ENCODE results near the gene NPHP4.

NPHP4 gene

GRCh38 chr1:6003568-6004411 is 11.6 kb upstream of the NPHP4 start:
- DNase-seq (ENCODE audit: low spot score): no peak

GRCh38 chr1:6002714-6003501 is 10.7 kb upstream of the NPHP4 start:
- no peak for DNase-seq (ENCODE audit: low spot score)

- DNase-seq (ENCODE audit: low spot score): no peak
Observed at GRCh38 chr1:6001992-6002576, 9.9 kb upstream of the NPHP4 start.

GRCh38 chr1:6000444-6001288 is 8.4 kb upstream of the NPHP4 start:
- no peak for DNase-seq (ENCODE audit: low spot score)

GRCh38 chr1:5999711-6000443 is 7.7 kb upstream of the NPHP4 start:
- no peak for DNase-seq (ENCODE audit: low spot score)

- no peak for DNase-seq (ENCODE audit: low spot score)
Observed at GRCh38 chr1:5998906-5999301, 6.7 kb upstream of the NPHP4 start.

GRCh38 chr1:5998051-5998905 is 6.1 kb upstream of the NPHP4 start:
- no peak for DNase-seq (ENCODE audit: low spot score)

GRCh38 chr1:5997316-5997715 is 5.1 kb upstream of the NPHP4 start:
- DNase-seq (ENCODE audit: low spot score): no peak

- no peak for DNase-seq (ENCODE audit: low spot score)
Observed at GRCh38 chr1:5996641-5997270, 4.5 kb upstream of the NPHP4 start.

- DNase-seq (ENCODE audit: low spot score): no peak
Observed at GRCh38 chr1:5995871-5996630, 3.8 kb upstream of the NPHP4 start.

GRCh38 chr1:5994713-5995621 is 2.7 kb upstream of the NPHP4 start:
- DNase-seq (ENCODE audit: low spot score): no peak

GRCh38 chr1:5993556-5994491 is 1.6 kb upstream of the NPHP4 start:
- DNase-seq (ENCODE audit: low spot score): no peak

GRCh38 chr1:5992814-5993555 is 760 bp upstream of the NPHP4 start:
- DNase-seq (ENCODE audit: low spot score): no peak

GRCh38 chr1:5991381-5992025 is 722 bp downstream of the NPHP4 start:
- DNase-seq (ENCODE audit: low spot score): peak; percentile 84

- no peak for DNase-seq (ENCODE audit: low spot score)
Observed at GRCh38 chr1:5990913-5991312, 1.3 kb downstream of the NPHP4 start.
